ENCODE results near the gene UST. TPM values are rescaled to one million over a fixed set of nuclear protein-coding genes. Genes with fewer than 3 reads are reported as not detected.

The UST gene
- polyA plus RNA-seq, 1 donor from 2014 or later: 7.5 TPM

- Histone ChIP-seq H3K36me3 (ENCODE audit: insufficient read depth, low read length) (no peaks in the 10 kb centered on the region), H3K27ac (ENCODE audit: low read length) (no peak overlapping the region), H3F3A (ENCODE audit: insufficient read depth, low read length, poor library complexity, severe bottlenecking) (no peaks in the 10 kb centered on the region), H3K9me3 (ENCODE audit: low read length) (no peaks in the 10 kb centered on the region), H3K27me3 (ENCODE audit: insufficient read depth, low read depth, low read length) (no peaks in the 10 kb centered on the region), H3K4me2 (ENCODE audit: low read length) (no peak overlapping the region), H3K4me3 (ENCODE audit: low read length) (no peak overlapping the region), H4K20me1 (ENCODE audit: insufficient read depth) (no peaks in the 10 kb centered on the region), H3K79me2 (replicated peaks; ENCODE audit: insufficient read depth, low read length) (no peaks in the 10 kb centered on the region), H2AFZ (ENCODE audit: low read depth, low read length) (no peak overlapping the region), H3K9me2 (ENCODE audit: insufficient read depth, low read length) (no peaks in the 10 kb centered on the region), H3K9ac (ENCODE audit: low read length) (no peak overlapping the region)
- no peak for TF ChIP-seq EZH2 (IDR thresholded peaks at IDR 0.05; ENCODE audit: borderline replicate concordance, insufficient read depth, low read length, poor library complexity, severe bottlenecking)
- TF ChIP-seq POLR2AphosphoS5 (IDR thresholded peaks at IDR 0.05): no peak
- no peak for TF ChIP-seq EP300 (conservative IDR thresholded peaks at IDR 0.05; ENCODE audit: poor library complexity, severe bottlenecking)
- no peak for TF ChIP-seq CTCF (IDR thresholded peaks at IDR 0.05; ENCODE audit: poor library complexity, severe bottlenecking)
- TF ChIP-seq TAF1 (IDR thresholded peaks at IDR 0.05; ENCODE audit: low read depth): no peak
- TF ChIP-seq SMC3 (conservative IDR thresholded peaks at IDR 0.05; ENCODE audit: poor library complexity): no peak
- TF ChIP-seq MXI1 (conservative IDR thresholded peaks at IDR 0.05; ENCODE audit: poor library complexity, severe bottlenecking): no peak
- no peak for TF ChIP-seq REST (IDR thresholded peaks at IDR 0.05; ENCODE audit: borderline replicate concordance)
- no peak for TF ChIP-seq RAD21 (conservative IDR thresholded peaks at IDR 0.05)
Observed at GRCh38 chr6:149071997-149072396, 325.2 kb downstream of the UST start.

GRCh38 chr6:149074832-149075258, 328.0 kb downstream of the UST start:
- no peak overlapping the region for H3K27ac ChIP-seq (ENCODE audit: low read length)
- H3K36me3 ChIP-seq (ENCODE audit: insufficient read depth, low read length): no peaks in the 10 kb centered on the region
- no peak overlapping the region for H3K4me3 ChIP-seq (ENCODE audit: low read length)
- no peaks in the 10 kb centered on the region for H3F3A ChIP-seq (ENCODE audit: insufficient read depth, low read length, poor library complexity, severe bottlenecking)
- H3K4me2 ChIP-seq (ENCODE audit: low read length): no peak overlapping the region
- no peak overlapping the region for H2AFZ ChIP-seq (ENCODE audit: low read depth, low read length)
- no peaks in the 10 kb centered on the region for H3K9me2 ChIP-seq (ENCODE audit: insufficient read depth, low read length)
- no peak overlapping the region for H3K9ac ChIP-seq (ENCODE audit: low read length)
- H3K79me2 ChIP-seq (replicated peaks; ENCODE audit: insufficient read depth, low read length): no peaks in the 10 kb centered on the region
- H3K27me3 ChIP-seq (ENCODE audit: insufficient read depth, low read depth, low read length): no peaks in the 10 kb centered on the region
- TF ChIP-seq EZH2 (IDR thresholded peaks at IDR 0.05; ENCODE audit: borderline replicate concordance, insufficient read depth, low read length, poor library complexity, severe bottlenecking): no peak
- no peak for TF ChIP-seq SMC3 (conservative IDR thresholded peaks at IDR 0.05; ENCODE audit: poor library complexity)
- TF ChIP-seq CTCF (IDR thresholded peaks at IDR 0.05; ENCODE audit: poor library complexity, severe bottlenecking): no peak
- no peak for TF ChIP-seq MXI1 (conservative IDR thresholded peaks at IDR 0.05; ENCODE audit: poor library complexity, severe bottlenecking)
- no peak for TF ChIP-seq POLR2AphosphoS5 (IDR thresholded peaks at IDR 0.05)
- no peak for TF ChIP-seq TAF1 (IDR thresholded peaks at IDR 0.05; ENCODE audit: low read depth)
- no peak for TF ChIP-seq EP300 (conservative IDR thresholded peaks at IDR 0.05; ENCODE audit: poor library complexity, severe bottlenecking)
- TF ChIP-seq RAD21 (conservative IDR thresholded peaks at IDR 0.05): no peak
- TF ChIP-seq REST (IDR thresholded peaks at IDR 0.05; ENCODE audit: borderline replicate concordance): no peak
- H3K9me3 ChIP-seq (ENCODE audit: low read length): no peaks in the 10 kb centered on the region
- H4K20me1 ChIP-seq (ENCODE audit: insufficient read depth): no peaks in the 10 kb centered on the region
